NCI-H2081 treated with DMSO at 0.1 percent for 48 hours (cell line): Measurements from ENCODE around the gene TMEM243.
"Not testable (repeated sequence)": the region's sequence is repeated elsewhere in the genome, so short reads cannot be mapped to it uniquely, and the experiment has no call there.

Experiments
- DNase-seq: peaks from one replicate; lab custom pipeline; 2025; lab: John Stamatoyannopoulos, UW

Gene TMEM243, protein sequence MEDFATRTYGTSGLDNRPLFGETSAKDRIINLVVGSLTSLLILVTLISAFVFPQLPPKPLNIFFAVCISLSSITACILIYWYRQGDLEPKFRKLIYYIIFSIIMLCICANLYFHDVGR

DNA sequence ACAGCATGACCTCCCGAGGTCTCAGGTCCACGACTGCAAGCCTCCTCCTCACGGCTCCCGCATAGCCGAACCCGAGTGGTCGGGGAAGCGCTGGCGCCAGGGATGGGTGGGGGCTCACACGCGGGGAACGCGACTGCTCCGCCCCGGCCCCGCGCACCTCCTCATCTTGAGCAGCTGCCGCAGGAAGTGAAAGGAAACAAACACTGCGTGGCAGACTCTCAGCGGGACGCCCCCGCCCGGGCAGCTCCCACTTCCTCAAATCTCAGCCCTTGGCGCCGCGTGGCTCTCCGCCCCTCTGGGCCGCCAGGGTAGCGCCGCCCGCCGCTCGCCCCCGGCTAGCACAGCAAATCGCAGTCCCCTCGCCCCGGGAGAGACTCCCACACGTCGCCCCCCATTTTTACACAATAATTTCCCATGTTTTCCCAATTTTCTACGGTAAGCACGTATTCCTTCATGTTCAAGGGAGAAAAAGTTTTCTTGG lies at the start of gene TMEM243:
Gene TMEM243, minus strand, starts transcription at position 188 of the 481 bp plus-strand sequence. CDS start 229 bp downstream, outside the sequence.
- DNase-seq, result no peak

DNA sequence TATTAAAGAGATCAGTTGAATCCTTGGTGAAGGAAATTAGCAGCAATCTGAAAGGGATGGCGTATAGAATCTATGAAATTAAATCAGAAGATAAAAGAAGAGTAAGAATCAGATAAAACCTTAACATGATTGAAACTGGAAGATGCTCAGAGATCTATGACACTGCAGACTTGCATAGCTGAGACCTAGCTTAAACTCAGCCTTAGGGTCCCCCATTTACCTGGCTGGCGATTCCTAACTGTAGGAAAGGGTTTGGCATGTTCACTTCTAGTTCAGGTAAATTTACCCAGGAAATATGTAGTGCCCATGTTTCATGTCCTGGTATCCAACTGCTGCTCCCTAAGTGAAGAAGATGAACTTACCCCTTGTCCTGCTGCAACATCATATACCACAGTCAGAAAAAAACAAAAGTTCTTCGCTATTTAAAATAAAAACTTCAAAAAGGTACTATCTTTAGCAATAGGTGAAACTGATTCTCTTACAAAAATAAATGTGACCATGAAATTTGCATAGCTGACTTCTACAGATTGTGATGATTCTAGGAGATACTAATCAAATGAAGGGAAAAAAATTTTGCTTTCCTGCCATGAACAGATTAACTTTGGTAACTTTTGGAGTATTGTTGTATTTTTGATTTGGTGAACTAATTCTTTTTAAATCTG lies 47.8 kb upstream of the TMEM243 start:
- DNase-seq, result no peak

DNA sequence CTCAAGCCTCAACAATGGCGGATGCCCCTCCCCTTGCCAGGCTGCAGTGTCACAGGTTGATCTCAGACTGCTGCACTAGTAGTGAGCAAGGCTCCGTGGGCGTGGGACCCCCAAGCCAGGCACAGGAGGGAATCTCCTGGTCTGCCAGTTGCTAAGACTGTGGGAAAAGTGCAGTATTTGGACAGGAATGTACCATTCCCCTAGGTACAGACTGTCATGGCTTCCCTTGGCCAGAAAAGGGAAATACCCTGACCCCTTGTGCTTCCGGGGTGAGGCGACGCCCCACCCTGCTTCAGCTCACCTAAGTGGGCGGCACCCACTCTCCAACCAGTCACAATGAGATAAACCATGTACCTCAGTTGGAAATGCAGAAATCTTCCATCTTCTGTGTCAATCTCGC lies 44.0 kb upstream of the TMEM243 start:
- DNase-seq, result no peak

DNA sequence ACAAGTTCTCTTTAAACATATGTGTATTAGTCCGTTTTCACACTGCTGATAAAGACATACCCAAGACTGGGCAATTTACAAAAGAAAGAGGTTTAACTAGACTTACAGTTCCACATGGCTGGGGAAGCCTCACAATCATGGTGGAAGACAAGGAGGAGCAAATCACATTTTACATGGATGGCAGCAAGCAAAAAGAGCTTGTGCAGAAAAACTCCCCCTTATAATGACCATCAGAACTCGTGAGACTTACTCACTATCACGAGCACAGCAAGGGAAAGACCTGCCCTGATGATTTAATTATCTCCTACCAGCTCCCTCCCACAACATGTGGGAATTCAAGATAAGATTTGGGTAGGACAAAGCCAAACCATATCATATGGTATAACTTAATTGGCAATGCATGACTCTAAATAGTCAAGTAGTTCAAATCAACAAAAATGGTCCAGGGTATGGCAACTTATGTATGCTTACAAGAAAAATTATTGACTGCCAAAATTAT lies 34.1 kb upstream of the TMEM243 start:
- no peak for DNase-seq

DNA sequence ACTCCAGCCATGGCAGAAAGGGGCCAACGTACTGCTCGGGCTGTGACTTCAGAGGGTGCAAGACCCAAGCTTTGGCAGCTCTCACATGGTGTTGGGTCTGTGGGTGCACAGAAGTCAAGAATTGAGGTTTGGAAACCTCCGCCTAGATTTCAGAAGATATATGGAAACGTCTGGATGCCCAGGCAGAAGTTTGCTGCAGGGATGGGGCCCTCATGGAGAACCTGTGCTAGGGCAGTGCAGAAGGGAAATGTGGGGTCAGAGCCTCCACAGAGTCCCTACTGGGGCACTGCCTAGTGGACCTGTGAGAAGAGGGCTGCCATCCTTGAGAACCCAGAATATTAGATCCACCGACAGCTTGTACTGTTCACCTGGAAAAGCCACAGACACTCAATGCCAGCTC lies 26.1 kb upstream of the TMEM243 start:
- DNase-seq, result not testable (repeated sequence)

DNA sequence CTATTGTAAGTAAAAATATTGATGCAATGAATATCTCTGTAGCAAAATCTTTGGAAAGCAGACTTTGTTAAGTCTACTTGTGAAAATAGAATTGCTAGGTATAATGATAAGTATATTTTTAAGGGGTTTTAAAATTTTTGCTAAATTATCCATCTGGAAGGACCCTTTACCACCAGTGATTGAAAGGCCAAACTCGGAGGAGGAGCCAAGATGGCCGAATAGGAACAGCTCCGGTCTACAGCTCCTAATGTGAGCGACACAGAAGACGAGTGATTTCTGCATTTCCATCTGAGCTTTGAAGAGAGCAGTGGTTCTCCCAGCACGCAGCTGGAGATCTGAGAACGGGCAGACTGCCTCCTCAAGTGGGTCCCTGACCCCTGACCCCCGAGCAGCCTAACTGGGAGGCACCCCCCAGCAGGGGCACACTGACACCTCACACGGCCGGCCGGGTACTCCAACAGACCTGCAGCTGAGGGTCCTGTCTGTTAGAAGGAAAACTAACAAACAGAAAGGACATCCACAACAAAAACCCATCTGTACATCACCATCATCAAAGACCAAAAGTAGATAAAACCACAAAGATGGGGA lies 19.0 kb upstream of the TMEM243 start:
- DNase-seq, result not testable (repeated sequence)

DNA sequence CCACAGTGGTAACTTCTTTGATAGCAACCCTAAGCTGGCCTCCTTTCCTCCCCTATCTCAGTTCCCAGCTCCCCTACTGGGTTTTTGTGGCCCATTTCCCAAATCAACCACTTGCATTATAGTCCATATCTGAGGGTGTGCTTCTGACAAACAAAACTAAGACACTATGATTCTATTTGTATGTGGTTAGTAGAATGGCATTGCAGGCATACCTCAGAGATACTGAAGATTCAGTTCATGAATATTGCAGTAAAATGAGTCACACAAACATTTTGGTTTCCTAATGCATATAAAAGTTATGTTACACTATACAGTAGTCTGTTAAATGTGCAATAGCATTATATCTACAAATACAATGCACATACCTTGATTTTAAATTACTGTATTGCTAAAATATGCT lies 15.4 kb upstream of the TMEM243 start:
- no peak for DNase-seq

DNA sequence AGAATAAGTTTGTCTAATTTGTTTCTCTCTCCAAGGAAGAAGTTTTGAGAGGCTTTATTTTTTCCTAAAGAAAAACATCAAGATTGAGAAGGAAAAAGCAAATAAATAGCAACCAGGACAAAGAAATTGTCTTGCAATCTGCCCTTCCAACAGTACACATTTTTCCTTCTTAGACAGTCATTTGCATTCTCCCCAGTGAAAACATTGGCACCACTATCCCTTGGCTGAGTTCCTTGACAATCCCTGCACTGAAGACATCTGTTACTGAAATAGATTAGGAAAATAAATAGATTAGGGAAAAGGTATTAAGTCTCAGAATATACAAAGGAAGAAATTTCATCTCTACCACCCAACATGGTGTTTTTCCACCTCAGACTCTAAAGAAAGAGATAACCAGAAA lies 12.2 kb upstream of the TMEM243 start:
- DNase-seq, result no peak

DNA sequence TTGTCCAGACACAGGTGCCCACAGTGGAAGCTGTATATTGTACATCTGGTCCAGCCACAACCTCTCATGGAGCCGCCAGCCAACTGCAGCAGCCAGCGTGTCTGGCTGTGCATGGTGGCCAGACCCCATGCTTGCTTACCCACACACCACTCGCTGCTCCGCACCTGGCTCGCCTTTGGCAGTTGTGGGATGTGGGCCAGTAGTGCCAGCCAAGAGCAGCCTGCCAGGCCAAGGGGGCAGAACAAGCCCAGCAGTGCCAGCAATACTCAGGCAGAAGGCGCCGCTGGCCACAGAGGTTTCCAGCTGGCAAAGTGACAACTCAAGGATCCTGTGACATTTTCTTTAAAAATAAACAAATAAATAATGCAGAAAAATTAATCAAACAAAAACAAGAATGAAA lies 11.7 kb upstream of the TMEM243 start:
- DNase-seq, result no peak

DNA sequence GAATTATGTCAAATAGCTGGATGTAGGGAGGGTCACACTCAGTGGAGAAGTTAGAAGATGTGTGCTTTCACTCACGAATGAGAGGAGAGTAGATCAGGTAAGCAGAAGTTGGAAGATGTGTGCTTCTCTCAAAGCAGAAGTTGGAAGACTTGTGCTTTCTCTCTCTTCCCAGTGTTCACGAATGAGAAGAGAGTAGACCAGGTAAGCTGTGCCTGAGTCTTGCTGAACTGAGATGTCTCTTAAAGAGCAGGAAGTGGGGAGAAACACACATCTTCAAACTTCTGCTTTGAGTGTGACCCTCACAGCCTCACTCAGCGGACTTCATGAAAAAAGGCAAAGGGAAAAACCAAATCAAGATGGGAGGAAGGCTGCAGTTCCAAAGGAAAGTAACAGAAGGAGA lies 7.0 kb upstream of the TMEM243 start:
- no peak for DNase-seq

DNA sequence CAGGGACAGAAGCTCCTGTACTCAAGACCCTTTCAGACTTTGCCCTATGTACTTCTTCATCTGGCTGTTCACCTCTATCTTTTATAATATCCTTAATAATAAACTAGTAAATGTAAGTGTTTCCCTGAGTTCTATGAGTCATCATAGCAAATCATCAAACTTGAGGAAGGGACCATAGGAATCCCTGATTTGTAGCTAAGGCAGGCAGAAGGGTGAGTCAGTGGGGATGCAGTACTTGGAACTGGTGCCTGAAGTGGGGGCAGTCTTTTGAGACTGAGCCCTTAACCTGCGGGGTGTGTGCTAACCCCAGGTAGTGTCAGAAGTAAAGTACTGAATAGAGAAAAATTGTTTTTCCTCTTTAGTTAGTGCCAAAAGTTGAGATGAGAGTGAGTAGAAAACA lies 6.2 kb upstream of the TMEM243 start:
- no peak for DNase-seq

DNA sequence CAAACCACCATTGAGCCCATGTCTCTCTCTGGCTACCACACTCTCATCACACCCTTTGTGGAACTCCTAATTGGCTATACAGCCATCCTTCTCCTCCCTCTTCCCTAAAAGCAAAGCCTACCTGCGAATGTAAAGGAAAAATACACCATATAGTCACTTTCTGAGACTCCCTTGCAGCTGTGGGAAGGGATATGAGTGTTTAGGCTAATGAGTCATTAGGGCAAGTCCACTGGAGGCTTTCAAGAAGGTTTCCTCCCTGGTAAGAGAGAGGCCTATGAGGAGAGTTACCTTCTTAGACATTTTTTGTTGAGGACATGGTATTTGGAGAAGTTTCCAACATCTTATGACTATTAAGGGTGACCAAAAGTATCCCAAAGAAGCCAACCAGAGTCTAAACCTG lies 4.1 kb upstream of the TMEM243 start:
- DNase-seq, result no peak

DNA sequence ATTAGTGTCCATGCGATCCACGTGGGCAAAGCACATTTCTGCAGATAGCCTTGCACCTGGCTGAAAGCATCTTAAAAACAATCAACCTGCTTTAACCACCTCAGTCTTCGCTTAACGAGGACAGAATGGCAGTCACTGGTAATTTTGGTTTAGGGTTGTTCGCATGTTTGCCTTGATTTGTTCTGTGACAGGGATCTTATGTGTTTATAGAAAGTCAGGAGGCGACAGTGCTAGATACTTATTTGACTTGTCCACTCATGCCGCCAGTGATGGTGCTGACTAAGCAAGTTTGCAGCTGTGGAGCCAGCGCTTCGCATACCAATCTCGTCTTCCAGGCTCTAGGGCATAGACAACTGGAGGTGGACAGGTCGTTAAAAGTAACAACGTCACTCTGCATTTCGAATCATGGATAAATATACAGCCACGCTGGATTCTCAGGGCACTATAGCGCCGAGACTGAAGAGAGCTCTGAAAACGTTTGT lies 1.2 kb upstream of the TMEM243 start:
- DNase-seq, result no peak

DNA sequence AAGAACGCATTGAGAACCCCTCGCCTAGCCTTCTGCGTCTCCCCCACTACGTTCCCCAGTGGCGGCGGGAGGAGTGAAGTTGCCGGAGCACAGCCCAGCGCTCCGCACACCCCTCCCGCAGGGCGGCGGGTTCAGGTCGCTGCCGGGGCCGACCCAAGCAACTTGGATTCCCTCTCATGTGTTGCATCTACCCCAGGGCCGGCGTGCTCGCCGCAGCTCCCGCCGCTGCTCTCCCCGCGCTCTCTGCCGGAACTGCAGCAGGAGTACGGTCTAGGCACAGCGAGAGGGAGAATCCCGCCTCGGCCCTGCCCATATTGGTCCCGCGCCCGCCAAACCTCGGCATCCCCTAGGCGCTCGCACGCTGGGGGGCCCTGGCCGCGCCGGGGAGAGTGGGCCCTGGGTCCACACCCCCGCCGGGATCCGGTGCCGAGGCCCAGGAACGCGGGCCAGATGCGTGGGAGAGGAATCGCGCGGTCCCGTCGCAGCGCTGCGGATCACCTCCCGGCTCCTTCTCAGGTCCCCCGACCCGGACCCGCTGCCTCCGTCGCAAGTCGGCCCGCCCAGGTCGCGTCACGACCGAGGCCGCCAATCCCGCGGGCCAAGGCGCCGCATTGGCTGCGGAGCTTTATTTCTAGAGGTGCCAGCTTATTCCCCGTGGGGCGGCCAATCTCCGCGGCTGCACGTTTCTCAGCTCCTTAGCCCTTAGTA lies 648 bp upstream of the TMEM243 start:
- DNase-seq, result peak; percentile 42

DNA sequence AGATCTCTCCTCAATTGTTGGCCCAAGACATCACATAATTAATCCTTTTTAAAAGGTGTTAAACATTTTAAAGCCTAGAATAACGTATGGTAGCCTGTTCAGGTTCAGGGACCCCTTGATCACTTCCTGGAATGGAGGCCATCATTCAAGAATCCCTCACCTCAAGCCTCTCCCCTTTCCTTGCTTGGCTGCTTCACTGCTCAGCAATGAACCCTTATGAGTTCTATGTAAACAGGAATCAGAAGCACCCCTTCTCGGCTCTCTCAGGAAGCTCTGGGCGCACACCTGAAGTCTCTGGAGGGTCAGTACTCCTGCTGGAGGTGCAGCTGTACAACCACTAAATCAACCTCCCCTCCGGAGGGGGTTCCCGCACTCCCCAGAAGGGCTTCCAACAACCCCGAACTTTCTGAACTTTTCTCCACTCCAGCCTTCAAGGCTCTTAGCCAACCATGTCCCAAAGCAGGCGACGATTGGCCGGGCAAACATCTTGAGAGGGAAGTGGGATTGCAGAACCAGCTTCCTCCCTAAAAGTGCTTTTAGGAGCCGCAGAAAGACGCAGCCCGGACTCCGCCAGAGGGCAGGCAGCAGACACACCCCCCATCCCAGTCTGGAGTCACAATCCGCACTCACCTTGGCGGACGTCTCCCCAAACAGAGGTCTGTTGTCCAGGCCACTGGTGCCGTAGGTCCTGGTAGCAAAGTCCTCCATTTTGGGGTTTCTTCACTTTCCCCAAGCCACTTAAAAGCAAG lies 562 bp downstream of the TMEM243 start:
- DNase-seq, result no peak

DNA sequence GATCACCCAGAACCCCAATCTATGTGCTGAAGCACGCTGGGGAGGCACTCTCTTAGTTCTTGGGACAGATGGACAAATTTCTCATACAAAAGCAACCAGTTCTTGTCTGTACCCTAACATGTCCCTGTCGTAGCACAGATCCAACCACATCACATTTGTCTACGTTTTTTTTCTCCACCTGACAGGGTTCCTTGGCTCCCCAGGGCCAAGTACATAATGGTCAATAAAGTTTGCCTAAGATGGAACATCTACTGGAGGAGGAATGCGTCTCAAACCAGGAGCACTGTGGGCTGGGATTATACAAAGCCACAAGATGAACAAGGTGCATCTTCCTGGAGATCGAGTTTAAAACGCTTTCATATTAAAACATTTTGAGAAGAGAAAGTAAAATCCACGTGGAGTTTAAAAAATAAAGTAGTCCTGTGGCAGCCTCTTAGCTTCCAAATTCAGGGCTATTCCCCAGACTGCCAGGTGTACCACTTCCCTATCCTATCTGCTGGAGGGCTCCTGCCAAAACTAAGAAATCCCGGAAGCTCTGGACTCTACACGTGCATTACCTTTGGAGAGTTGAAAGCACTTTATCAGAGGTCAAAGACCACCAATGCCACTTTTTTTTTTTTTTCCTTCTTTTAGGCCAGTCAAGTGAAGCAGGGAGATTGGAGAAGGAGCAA lies 1.4 kb downstream of the TMEM243 start:
- DNase-seq, result no peak

DNA sequence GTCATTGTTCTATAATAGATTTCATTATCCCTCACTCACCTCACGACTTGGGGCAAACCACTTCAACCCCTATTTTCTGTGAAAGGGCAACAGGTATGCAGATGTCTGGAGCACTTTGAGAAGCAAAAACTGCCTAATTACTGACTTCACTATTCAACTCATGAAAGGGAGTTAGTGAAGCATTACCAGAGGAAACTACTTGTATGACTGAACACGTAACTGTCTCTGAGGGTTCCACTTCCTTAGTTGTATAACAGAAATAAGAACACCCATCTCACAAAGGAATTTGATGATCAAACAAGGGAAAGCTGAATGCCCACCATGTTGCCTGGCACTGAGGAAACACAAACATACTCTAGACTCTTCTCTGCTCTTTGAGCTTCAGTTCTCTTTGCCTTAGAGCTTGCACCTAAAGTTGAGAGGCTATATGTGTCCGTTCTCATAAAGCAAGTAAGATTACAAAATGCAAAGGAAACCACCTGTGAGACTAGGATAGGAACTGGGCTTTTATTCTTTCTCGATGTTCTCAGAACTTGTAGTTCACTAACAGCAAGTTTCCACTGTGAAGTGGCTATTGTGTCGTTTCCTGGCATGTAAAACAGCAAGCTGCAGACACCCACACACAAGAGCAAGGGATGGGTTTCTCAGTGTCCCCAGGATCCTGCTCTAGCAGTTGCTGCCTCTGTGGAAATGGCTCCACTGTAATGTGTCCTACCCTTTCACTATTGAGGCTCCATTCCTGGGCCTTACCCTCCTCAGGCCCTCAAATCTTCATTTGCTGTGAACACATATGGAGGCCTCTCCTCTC lies 2.6 kb downstream of the TMEM243 start:
- DNase-seq, result no peak

DNA sequence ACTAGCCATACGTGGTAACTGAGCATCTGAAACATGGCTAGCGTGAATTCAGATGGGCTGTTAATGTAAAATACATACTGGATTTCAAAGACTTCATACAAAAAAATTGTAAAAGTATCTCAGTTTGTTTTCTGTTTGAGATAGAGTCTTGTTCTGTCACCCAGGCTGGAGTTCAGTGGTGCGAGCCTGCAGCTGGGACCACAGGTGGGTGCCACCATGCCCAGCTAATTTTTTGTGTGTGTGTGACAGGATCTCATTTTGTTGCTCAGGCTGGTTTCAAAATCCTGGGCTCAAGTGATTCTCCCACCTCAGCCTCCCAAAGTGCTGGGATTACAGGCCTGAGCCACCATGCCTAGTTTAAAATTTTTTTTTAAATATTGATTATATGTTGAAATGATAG lies 4.5 kb downstream of the TMEM243 start:
- DNase-seq, result no peak

DNA sequence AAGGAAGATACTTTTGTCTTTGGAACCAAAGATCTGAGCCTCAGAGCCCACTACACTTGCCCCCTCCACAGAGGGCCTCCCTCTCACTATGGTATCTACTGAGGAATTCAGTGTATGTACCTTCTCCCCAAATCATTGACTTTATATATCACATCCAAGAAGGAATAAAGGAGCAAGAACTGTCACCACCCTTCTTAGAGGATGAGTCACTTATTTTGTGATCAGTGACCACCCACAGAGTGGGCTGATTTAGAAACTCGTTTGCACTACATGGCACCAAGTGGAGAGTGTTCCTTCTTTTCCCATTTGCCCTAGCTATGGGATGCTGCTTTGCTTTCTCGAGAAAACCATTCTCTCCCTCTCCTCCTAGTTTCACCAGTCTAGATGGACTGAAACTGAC lies 5.7 kb downstream of the TMEM243 start:
- DNase-seq, result no peak

DNA sequence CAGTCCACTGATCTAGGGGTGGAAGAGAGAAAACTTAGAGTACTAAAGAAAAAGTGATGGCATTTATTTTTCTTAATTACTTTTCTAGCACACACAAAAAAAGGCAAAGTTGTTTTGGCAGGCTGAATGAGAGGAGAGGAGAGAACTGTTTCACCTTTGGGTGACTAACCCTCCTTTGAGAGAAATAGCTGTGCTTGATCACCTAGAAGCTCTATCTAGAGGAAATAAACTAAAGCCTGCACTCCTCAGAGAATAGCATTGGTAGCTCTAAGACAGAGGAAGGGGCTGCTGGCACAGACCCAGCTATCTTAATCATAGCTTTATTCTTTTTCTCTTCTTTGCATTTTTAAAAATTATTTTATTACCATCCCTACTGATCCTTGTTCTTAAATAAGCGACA lies 6.3 kb downstream of the TMEM243 start:
- no peak for DNase-seq

DNA sequence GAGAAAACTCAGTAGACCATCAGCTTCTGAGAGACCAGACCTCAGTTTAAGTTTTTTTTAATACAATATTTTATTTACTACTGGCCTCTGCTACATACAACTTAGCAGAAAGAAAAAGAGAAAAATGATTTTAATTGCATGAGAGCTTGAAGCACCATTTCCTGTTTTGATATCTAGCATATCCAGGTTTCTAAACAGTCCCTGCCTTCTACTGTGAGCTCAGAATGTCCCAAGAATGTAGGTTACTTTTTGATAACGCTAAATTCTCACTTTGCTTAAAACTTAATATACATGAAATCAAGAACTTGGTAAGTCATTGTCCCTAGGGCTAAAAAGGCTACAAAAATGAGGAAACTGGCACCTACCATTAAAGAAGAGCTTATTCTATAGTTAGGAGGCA lies 7.0 kb downstream of the TMEM243 start:
- no peak for DNase-seq
